HG02763 (cell line): Measurements from ENCODE around the gene CD164L2.
"Not testable (repeated sequence)": the region's sequence is repeated elsewhere in the genome, so short reads cannot be mapped to it uniquely, and the experiment has no call there.

Experiments
- ATAC-seq: cut with Tn5 transposase; IDR thresholded peaks from one replicate; pipeline ENCODE4 v1.9.1; 2021; ENCODE audit warnings: mild to moderate bottlenecking, moderate library complexity; ENCODE audit not compliant: unreplicated experiment

Gene CD164L2

GRCh38 chr1:27391511-27392095, 8.5 kb upstream of the CD164L2 start:
- ATAC-seq, result no peak

GRCh38 chr1:27388337-27389005, 5.3 kb upstream of the CD164L2 start:
- ATAC-seq, result no peak

- not testable (repeated sequence) for ATAC-seq
These were observed 1.7 kb upstream of the CD164L2 start for GRCh38 chr1:27384797-27385196.

GRCh38 chr1:27383661-27384060, 528 bp upstream of the CD164L2 start:
- no peak for ATAC-seq

GRCh38 chr1:27381969-27382762, 967 bp downstream of the CD164L2 start:
- no peak for ATAC-seq

- ATAC-seq, result no peak
These were observed 2.1 kb downstream of the CD164L2 start for GRCh38 chr1:27380766-27381733.

- no peak for ATAC-seq
These were observed 2.9 kb downstream of the CD164L2 start for GRCh38 chr1:27380224-27380623.

- no peak for ATAC-seq
These were observed 3.5 kb downstream of the CD164L2 start for GRCh38 chr1:27379564-27380122.

- ATAC-seq, result no peak
These were observed 5.2 kb downstream of the CD164L2 start for GRCh38 chr1:27377760-27378495.

GRCh38 chr1:27374362-27375086, 8.6 kb downstream of the CD164L2 start, which contains the start of gene FCN3:
Gene FCN3 (minus strand): TSS chr1:27374824. CDS start chr1:27374818, 6 bp downstream.
- no peak for ATAC-seq

GRCh38 chr1:27372808-27373690, 10.1 kb downstream of the CD164L2 start:
- no peak for ATAC-seq

- no peak for ATAC-seq
These were observed 10.9 kb downstream of the CD164L2 start for GRCh38 chr1:27372022-27372807.

- no peak for ATAC-seq
These were observed 14.1 kb downstream of the CD164L2 start for GRCh38 chr1:27368869-27369582.

- no peak for ATAC-seq
These were observed 15.9 kb downstream of the CD164L2 start for GRCh38 chr1:27367160-27367650.

GRCh38 chr1:27366411-27367159, 16.5 kb downstream of the CD164L2 start, which contains the start of gene MAP3K6:
Gene MAP3K6 (minus strand): TSS chr1:27366961. CDS start chr1:27366597, 364 bp downstream.
- peak; percentile 40 for ATAC-seq

- peak; percentile 34 for ATAC-seq
These were observed 17.1 kb downstream of the CD164L2 start for GRCh38 chr1:27366113-27366410.
